ENCODE data around the gene TMEM131.
"Not testable (repeated sequence)": the region's sequence is repeated elsewhere in the genome, so short reads cannot be mapped to it uniquely, and the experiment has no call there.

TMEM131 gene, protein sequence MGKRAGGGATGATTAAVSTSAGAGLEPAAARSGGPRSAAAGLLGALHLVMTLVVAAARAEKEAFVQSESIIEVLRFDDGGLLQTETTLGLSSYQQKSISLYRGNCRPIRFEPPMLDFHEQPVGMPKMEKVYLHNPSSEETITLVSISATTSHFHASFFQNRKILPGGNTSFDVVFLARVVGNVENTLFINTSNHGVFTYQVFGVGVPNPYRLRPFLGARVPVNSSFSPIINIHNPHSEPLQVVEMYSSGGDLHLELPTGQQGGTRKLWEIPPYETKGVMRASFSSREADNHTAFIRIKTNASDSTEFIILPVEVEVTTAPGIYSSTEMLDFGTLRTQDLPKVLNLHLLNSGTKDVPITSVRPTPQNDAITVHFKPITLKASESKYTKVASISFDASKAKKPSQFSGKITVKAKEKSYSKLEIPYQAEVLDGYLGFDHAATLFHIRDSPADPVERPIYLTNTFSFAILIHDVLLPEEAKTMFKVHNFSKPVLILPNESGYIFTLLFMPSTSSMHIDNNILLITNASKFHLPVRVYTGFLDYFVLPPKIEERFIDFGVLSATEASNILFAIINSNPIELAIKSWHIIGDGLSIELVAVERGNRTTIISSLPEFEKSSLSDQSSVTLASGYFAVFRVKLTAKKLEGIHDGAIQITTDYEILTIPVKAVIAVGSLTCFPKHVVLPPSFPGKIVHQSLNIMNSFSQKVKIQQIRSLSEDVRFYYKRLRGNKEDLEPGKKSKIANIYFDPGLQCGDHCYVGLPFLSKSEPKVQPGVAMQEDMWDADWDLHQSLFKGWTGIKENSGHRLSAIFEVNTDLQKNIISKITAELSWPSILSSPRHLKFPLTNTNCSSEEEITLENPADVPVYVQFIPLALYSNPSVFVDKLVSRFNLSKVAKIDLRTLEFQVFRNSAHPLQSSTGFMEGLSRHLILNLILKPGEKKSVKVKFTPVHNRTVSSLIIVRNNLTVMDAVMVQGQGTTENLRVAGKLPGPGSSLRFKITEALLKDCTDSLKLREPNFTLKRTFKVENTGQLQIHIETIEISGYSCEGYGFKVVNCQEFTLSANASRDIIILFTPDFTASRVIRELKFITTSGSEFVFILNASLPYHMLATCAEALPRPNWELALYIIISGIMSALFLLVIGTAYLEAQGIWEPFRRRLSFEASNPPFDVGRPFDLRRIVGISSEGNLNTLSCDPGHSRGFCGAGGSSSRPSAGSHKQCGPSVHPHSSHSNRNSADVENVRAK (N-terminal part only)

DNA sequence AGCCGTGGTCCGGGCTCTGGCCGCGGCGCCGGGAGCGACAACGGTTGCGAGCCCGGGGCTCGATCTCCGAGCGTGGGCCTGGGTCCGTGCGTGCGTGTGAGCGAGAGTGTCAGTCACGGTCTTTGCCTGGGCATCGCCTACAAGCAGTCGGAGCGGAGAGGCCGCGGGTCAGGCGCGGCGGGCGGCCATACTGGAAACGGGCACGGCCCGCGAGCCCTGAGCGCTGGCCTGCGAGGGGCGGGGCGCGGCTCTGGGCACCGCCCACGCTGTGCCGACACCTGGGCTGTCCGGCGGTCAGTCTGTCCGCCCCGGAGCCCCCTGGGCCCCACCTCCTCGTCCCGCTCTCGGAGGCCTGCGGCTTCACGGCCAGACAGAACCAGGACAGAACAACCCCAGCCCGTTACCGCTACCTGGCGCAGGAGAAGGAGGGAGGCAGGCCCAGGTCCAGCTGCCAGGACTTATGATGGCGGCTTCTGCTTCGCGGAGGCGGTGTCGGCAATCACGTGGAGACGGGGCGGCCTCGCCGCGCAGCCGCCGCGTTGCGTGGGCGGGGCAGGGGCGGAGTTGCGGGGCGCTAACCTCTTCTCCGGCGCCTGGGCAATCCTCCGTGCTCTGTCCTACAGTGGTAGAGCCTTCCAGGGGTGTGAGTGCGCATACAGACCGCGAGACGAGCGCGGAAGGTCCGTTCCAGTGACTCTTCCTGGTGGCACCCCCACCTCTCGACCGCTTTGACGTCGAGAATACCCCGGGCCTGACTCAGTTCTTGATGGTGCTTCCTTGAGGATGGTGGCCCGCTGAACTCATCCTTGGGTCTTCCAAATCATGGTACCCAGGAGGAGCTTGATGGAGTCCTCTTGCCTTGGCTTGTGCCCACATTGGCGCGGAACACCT lies at the start of gene TMEM131:
TSS of gene TMEM131 (minus strand) at position 215 of the 891 bp plus-strand sequence. CDS start 286 bp downstream, outside the sequence.
- peak; percentile 94 to 96 for DNase-seq (ENCODE audit: low read depth in 2 of 2)

DNA sequence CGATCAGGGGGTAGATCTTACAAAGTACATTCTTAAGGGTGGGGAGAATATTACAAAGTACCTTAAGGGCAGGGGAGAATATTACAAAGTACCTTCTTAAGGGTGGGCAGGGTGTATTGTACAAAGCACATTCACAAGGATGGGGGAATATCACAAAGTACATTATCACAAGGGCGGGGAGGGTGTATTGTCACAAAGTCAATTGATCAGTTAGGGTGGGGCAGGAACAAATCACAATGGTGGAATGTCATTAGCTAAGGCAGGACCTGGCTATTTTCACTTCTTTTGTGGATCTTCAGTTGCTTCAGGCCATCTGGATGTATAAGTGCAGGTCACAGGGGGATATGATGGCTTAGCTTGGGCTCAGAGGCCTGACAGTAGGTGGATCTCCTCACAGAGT lies 49.0 kb upstream of the TMEM131 start:
- DNase-seq (ENCODE audit: low read depth in 2 of 2) = not testable (repeated sequence)

DNA sequence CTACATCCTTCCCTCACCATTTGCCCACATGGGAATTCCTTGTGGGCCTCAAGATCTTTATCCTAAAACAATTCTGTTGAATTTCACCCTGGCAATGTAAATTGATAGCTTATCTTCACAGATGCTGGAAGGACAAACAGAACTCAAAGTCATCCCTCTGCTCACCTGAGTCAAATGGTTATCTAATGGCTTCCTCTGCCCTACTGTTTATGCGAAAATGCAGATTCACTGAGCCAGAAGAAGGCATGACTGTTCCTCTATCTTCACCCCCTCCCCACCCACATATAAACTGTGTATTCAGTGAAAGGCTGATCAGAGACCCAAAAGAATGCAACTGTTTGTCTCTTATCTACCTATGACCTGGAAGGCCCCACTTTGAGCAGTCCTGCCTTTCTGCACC lies 47.4 kb upstream of the TMEM131 start:
- no peak for DNase-seq (ENCODE audit: low read depth in 2 of 2)

DNA sequence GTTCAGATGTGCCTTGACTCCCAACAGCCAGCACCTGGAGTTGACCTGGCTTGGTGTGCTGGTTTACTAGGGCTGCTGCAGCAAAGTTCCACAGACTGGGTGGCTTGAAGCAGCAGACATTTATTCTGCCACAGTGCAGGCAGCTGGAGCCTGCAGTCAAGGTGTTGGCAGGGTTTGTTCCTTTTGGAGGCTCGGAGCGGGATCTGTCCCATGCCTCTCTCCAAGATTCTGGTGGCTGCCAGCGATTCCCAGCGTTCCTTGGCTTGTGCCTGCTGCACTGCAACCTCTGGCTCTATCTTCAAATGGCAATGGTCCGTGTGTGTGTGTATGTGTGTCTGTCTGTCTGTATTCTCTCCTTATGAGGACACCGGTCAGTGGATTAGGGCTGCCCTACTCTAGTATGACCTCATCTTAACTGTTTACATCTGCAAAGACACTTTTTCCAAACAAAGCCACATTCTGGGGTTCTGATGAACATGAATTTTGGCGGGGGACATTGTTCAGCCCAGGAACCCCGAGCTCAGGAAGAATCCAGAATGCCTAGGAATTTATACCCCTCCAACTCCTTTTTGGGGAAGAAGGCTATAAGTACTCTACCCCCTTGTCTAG lies 44.7 kb upstream of the TMEM131 start:
- DNase-seq (ENCODE audit: low read depth in 2 of 2) = no peak

DNA sequence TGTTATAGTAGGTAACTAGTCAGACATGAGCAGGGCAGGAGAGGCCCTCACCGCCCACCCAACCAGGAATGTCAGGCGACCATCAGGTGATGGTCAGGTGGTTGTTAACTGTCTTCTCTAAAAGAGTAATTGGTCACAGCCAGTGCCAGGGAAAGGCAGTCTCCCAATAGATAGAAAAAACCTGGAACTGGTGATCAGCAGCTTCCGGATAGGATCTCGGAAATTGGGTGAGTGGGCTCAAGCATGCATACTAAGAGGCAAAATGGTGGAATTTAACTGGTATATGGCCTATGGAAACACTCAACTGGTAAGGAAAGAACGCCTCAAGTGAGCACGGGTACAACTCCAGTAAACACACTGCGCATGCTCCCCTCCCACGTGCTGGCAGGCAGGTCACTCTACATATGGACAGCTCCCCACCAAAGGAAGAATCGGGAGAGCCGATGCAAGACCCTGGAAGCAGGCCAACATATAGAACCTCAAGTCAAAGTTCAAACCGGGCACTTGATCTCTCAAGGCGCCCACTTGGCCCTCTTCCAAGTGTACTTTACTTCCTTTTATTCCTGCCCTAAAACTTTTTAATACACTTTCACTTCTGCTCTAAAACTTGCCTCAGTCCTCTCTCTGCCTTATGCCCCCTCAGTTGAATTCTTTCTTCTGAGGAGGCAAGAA lies 43.5 kb upstream of the TMEM131 start:
- no peak for DNase-seq (ENCODE audit: low read depth in 2 of 2)

DNA sequence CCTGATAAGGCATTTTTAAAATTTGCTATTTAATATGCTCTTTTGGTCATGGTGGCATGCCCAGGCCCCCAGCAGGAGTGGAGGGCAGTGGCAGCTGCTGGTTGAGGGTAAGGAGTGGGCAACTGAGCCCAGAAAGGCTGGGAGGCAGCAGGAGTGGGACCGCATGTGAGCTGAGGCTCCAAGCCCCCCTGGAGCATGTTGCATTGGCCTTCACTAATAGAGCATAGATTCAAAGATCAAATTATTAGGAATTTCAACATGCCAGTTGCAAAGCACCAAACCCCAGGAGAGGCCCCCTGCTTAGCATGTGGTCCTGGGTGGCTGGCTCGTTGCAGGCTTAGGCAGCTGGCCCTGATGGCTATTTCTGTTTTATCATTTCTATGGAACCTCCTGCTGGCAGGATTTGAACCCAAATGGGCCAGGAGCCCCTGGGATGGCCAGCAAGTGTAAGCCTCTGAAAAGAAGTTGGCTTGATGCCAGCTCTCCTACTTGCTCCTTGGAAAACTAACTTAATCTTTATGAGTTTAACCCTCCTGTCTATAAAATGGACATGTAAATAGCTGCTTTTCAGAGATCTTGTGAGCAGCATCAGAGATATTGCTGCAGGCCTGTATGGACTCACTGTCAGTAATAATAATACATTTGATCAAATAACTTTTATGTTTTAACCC lies 42.1 kb upstream of the TMEM131 start:
- DNase-seq (ENCODE audit: low read depth in 2 of 2) = no peak

DNA sequence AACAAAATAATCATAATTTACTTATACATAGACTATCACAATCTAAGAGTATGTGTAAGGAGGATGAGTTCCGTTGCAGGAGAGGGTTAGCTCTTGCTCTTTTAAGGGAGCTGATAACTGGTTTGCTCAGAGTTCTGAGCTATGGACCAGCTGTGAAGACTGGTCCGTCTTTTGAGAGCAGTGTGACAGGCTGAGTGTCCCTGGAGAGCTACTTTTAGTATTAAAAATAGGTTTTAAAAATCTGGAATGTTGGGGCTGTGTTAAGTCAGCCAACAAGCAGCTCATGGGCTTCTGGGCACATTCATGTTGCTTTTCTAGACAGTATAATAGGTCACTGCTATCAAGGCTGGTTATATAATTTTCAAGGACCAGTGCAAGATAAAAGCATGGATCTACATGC lies 41.5 kb upstream of the TMEM131 start:
- DNase-seq (ENCODE audit: low read depth in 2 of 2) = no peak

DNA sequence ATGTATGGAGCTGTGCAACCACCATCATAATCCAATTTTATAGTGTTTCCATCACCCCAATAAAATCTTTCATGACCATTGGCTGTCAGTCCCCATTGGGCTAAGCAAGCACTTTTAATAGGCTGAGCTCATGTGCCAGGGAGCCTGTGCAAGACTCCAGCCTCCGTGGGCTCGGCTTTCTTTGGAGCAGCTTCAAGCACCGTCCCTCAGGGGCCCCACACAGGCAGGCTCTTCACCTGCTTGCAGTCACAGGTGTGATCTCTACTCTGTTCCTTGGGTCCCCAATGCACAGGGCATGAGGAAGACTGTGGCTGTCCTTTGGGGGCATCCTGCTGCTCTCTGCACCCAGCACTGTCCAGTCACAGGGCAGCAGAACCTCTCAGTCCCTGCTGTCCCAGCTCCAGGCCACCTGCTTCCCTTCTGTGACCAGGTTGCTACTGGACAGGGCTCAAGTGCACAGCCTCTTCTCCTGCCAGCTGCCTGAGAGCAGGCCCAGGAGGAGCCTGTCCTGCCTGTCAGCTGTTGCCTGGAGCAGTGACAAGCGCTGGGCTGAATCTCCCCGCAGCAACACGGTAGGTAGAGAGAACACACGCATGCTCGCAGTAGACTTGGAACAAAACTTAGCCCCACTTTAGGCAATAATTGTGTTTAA lies 40.7 kb upstream of the TMEM131 start:
- no peak for DNase-seq (ENCODE audit: low read depth in 2 of 2)

DNA sequence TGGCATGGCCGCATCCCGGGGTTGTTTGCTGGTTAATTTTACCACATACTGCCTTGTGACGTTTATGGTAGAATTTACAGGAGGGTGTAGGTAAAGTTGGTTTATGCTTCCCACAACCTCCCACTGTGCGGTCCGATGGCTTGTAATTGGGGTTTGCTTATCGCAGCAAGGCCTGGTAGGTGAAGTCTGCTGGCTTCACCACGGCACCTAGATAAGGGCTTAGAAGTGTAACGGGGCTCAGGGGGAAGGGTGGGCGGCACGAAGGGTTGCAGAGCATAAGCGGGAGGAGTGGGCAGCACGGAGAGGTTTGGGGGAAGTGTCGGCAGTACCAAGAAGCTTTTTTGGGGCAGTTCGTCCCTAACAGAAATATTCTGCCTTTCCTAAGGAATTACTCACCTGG lies 39.0 kb upstream of the TMEM131 start:
- DNase-seq (ENCODE audit: low read depth in 2 of 2) = no peak

DNA sequence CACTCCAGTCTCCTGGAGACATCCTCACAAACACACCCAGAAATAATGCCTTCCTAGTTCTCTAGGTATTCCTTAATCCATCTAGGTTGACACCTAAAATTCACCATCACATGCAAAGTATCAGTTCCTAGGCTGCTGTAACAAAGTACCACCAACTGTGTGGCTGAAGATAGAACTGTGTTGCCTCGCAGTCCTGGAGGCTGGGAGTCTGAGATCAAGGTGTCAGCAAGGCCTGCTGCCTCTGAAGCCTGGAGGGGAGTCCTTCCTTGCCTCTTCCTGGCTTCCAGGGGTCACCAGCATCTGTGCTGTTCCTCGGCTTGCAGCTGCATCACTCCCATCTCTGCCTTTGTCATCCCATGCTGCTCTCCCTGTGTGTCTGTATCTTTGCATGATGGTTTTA lies 36.3 kb upstream of the TMEM131 start:
- no peak for DNase-seq (ENCODE audit: low read depth in 2 of 2)

DNA sequence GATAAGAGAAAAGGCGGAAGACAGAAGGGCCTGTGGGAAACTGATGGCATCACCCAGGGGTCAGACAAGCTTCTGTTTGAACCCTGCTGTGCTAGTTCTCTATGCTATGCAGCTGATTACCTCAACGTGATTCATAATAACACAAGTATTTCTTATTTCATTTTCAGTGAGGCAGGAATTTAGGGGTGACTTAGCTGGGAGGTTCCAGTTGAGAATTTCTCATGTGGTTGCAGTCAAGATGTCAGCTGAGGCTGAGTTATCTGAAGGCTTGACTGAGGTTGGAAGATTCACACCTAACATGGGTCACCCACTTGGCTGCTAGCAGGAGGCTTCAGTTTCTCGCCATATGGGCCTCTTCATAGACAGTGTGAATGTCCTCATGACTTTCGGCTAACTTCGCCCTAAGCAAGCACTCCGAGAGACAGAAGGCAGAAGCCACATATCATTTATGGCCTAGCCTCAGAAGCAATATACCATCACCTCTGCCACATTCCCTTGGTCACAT lies 34.0 kb upstream of the TMEM131 start:
- DNase-seq (ENCODE audit: low read depth in 2 of 2) = no peak

DNA sequence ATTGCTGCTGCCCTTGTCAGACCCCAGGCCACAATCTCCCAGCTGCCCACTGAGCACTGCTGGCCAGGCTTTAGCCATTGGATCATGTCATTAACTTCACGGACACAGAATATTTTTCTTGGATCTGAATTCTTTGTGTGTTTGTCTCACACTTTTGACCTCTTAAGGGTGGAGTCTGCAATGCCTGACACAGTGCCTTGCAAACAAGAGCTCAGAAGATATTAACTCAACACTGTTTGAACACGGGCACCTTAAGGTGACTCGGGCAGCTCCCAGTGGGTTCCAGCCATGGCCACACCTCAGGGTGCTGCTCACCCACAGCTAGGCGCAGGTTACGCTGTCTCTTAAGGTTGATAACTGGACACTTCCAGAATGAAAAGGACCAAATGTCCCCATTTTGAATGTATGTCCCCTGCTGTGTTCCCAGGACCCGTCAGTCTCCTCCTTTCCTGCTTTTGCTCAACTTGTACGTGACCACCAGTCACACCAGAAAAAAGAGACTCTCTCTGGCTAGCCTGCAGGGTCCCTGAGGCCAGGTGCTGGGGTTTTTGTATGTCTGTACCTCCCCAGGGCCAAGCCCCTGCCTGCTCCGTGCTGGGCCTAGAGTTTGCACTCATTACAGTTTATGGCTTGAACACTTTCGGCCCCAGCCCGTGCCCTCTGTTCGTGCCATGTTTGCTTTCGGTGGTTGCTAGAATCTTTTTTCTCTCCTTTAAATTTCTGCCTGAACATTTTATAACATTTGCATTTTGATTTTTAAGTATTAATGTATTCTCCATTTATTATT lies 33.4 kb upstream of the TMEM131 start:
- no peak for DNase-seq (ENCODE audit: low read depth in 2 of 2)

DNA sequence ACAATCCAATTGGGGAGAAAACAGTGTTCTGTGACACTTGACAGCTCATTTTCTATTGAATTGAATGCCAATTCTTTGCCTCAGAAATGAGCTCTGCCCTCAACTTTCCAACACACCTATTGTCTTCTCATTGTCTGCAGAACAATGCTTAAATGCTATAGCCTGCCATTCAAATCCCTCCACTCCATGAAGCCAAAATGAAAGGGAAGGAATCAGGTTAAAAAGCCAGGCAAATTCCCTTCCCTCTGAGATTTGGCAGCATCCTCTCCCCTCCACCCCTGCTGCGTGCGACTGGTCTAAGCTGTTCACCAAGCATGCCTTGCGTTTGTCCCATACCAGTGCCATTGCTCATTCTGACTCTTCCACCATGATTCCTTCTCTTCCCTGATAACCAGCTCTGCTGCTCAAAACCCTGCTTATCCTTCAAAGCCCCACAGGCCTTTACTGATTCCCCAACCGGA lies 32.4 kb upstream of the TMEM131 start:
- DNase-seq (ENCODE audit: low read depth in 2 of 2) = no peak

DNA sequence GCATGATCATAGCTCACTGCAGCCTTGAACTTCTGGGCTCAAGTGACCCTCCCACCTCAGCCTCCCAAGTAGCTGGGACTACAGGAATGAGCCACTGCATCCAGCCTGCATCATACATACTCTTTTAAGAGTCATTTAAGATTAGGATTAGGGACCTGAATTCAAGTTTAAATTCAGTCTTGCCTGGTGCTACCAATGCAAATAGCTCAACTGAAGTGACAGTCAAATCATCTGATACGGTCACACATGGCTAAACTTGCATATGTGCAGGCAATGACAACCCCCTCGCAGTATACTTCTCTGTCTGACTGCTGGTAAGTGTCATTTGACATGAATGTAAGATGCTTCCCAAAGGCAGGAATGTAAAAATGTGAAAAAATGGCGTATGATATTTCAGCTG lies 31.8 kb upstream of the TMEM131 start:
- DNase-seq (ENCODE audit: low read depth in 2 of 2) = no peak

DNA sequence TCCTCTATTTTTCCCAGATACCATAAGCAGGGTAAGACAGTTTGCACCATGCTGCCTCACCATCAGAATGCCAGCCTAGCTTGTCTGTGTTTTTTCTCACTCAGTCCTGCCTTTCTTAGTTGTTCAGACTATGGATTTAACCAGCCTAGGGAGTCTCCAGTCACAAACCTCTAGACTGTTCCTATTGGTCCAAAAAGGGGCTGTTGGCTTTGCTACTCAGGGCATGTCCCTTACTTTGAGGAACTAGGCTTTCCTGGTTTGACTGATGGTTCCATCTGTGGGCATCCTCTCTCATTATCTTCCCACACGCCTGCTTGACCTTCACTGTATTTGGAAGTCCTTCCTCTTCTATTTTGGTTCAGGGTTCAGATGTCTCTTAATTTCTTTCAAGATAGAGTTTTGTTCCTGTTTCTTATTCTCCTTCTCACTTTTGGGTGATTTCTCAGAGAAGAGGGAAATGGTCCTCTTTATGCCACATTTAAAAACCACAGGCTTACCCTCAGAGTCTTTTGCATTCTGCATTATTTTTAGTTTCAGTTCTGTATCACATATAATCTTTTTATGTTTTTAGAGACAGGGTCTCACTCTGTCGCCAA lies 31.3 kb upstream of the TMEM131 start:
- no peak for DNase-seq (ENCODE audit: low read depth in 2 of 2)

DNA sequence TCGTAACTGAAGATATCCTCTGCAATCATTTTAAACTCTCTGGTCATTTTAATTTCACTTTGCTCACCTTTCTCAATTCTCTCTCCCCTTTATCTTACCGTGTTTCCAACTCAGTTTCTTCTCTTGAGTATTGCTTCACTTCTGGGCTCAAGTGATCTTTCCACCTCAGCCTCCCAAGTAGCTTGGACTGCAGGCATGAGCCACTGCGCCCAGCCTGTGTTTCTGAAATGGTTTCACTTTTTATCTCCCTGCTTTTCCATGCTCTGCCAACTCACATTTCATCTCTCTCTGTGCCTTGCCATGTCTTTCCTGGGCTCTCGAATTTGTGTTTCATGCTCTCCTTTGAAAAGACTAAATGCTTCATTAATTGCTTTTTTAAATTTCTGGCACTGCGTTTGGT lies 30.5 kb upstream of the TMEM131 start:
- no peak for DNase-seq (ENCODE audit: low read depth in 2 of 2)

DNA sequence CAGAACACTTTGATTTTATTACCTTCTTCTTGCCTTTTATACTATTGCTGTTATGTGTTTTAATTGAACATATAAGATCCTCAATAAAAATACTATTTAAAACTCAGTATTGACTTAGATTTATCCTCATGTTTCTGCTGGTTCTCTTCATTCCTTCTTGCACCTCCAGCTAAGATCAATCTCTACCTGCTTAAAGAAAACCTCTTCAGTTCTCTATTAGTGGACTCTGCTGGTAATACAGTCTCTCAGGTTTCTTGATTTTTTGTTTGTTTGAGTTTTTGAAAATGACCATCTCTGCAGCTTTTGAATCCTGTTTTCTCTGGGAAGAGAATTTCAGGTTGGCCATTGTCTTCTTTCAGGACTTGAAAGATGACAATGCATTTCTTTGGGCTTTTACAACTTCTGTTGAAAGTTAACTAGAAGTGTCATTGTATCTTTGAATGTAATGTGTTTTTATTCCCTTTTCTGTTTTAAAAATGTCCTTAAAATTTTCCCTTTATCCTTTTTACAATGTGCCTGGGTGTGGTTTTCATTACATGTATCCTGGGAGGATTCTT lies 29.8 kb upstream of the TMEM131 start:
- DNase-seq (ENCODE audit: low read depth in 2 of 2) = no peak
